Ecto neural progenitor cell (in vitro differentiated cells): ENCODE data around the gene CAPNS1.
"Not testable (repeated sequence)": the region's sequence is repeated elsewhere in the genome, so short reads cannot be mapped to it uniquely, and the experiment has no call there.

Source experiments
- DNase-seq: peaks from one replicate; pipeline ENCODE4 v3.0.0-alpha.2; 2018; ENCODE audit warnings: low spot score

The CAPNS1 gene

GRCh38 chr19:36114721-36115452 is 25.0 kb upstream of the CAPNS1 start, which contains the start of gene POLR2I:
TSS of gene POLR2I (minus strand) at chr19:36114875. CDS start at chr19:36114856, 19 bp downstream.
- DNase-seq, result peak; percentile 100

GRCh38 chr19:36115453-36116343 is 24.2 kb upstream of the CAPNS1 start, which contains the start of gene TBCB:
TSS of gene TBCB (plus strand) at chr19:36115468. CDS start at chr19:36115561, 93 bp downstream.
- DNase-seq, result no peak

- DNase-seq, result no peak
Measured at GRCh38 chr19:36116344-36116637, 23.6 kb upstream of the CAPNS1 start.

GRCh38 chr19:36120092-36120983 is 19.5 kb upstream of the CAPNS1 start:
- DNase-seq, result no peak

- no peak for DNase-seq
Measured at GRCh38 chr19:36120984-36121358, 18.9 kb upstream of the CAPNS1 start.

GRCh38 chr19:36121486-36122124 is 18.3 kb upstream of the CAPNS1 start:
- DNase-seq, result no peak

GRCh38 chr19:36125557-36125956 is 14.3 kb upstream of the CAPNS1 start:
- DNase-seq, result no peak

- DNase-seq, result peak; percentile 63
Measured at GRCh38 chr19:36128392-36128736, 11.5 kb upstream of the CAPNS1 start.

- not testable (repeated sequence) for DNase-seq
Measured at GRCh38 chr19:36131221-36131620, 8.6 kb upstream of the CAPNS1 start.

- not testable (repeated sequence) for DNase-seq
Measured at GRCh38 chr19:36134867-36135266, 5.0 kb upstream of the CAPNS1 start.

- no peak for DNase-seq
Measured at GRCh38 chr19:36136964-36137686, 2.7 kb upstream of the CAPNS1 start.

GRCh38 chr19:36139120-36139472 is 770 bp upstream of the CAPNS1 start:
- no peak for DNase-seq

GRCh38 chr19:36140304-36141038 is 605 bp downstream of the CAPNS1 start:
- peak; percentile 62 for DNase-seq

- peak; percentile 91 for DNase-seq
Measured at GRCh38 chr19:36141039-36141927, 1.4 kb downstream of the CAPNS1 start.

- no peak for DNase-seq
Measured at GRCh38 chr19:36142046-36142445, 2.2 kb downstream of the CAPNS1 start.

GRCh38 chr19:36142496-36142895 is 2.6 kb downstream of the CAPNS1 start:
- DNase-seq, result no peak

GRCh38 chr19:36144624-36145023 is 4.8 kb downstream of the CAPNS1 start:
- DNase-seq, result no peak

GRCh38 chr19:36149673-36150406 is 10.0 kb downstream of the CAPNS1 start:
- DNase-seq, result no peak

- no peak for DNase-seq
Measured at GRCh38 chr19:36150586-36150985, 10.7 kb downstream of the CAPNS1 start.
